AG09309 (cell line): ENCODE data around the gene BMP7.
"Not testable (repeated sequence)": the region's sequence is repeated elsewhere in the genome, so short reads cannot be mapped to it uniquely, and the experiment has no call there.

ENCODE experiments used
- DNase-seq: peaks from one replicate; pipeline ENCODE4 v3.0.0-alpha.2; 2010; ENCODE audit warnings: low read depth
- H3K4me3 ChIP-seq: 2 replicates; pipeline ENCODE4 v1.5.1; 2011; ENCODE audit warnings: mild to moderate bottlenecking, low read depth, low read length, moderate library complexity; ENCODE audit not compliant: control insufficient read depth
- CTCF ChIP-seq: IDR thresholded peaks from 2 replicates; pipeline ENCODE4 v1.5.1; 2011; ENCODE audit warnings: mild to moderate bottlenecking, low read depth, low read length, inconsistent platforms; ENCODE audit not compliant: insufficient read depth, control insufficient read depth; ENCODE audit errors: missing control alignments

Gene BMP7

GRCh38 chr20:57192311-57192710, 74.1 kb downstream of the BMP7 start:
- DNase-seq, result no peak
- no peak overlapping the region for H3K4me3 ChIP-seq
- no peak for TF ChIP-seq CTCF

- not testable (repeated sequence) for DNase-seq, H3K4me3 ChIP-seq
These were observed 75.2 kb downstream of the BMP7 start for GRCh38 chr20:57191265-57191638.

- no peak for DNase-seq
- no peak overlapping the region for H3K4me3 ChIP-seq
- TF ChIP-seq CTCF, result no peak
These were observed 75.7 kb downstream of the BMP7 start for GRCh38 chr20:57190536-57191264.

- TF ChIP-seq CTCF, result no peak
- H3K4me3 ChIP-seq, result no peak overlapping the region
- no peak for DNase-seq
These were observed 76.7 kb downstream of the BMP7 start for GRCh38 chr20:57189713-57190112.

GRCh38 chr20:57188576-57189079, 77.8 kb downstream of the BMP7 start:
- no peak for DNase-seq

GRCh38 chr20:57188056-57188455, 78.4 kb downstream of the BMP7 start:
- TF ChIP-seq CTCF, result no peak
- DNase-seq, result no peak
- no peak overlapping the region for H3K4me3 ChIP-seq

More at GRCh38 chr20:57188576-57189079, 77.8 kb downstream of the BMP7 start:
- no peak for TF ChIP-seq CTCF
- H3K4me3 ChIP-seq, result no peak overlapping the region

- no peak overlapping the region for H3K4me3 ChIP-seq
- TF ChIP-seq CTCF, result no peak
- no peak for DNase-seq
These were observed 79.3 kb downstream of the BMP7 start for GRCh38 chr20:57187068-57187634.
